Measurements from ENCODE around the gene PAX2. TPM values are rescaled to one million over a fixed set of nuclear protein-coding genes. Genes with fewer than 3 reads are reported as not detected.

PAX2 gene
- total RNA-seq, 1 experiment from 2014 or later, result not detected

- intact Hi-C loops (cut with micrococcal nuclease; ENCODE audit: unreplicated experiment), result no loop called here
Observed at GRCh38 chr10:100829933-100830727, 84.7 kb downstream of the PAX2 start.

DNA sequence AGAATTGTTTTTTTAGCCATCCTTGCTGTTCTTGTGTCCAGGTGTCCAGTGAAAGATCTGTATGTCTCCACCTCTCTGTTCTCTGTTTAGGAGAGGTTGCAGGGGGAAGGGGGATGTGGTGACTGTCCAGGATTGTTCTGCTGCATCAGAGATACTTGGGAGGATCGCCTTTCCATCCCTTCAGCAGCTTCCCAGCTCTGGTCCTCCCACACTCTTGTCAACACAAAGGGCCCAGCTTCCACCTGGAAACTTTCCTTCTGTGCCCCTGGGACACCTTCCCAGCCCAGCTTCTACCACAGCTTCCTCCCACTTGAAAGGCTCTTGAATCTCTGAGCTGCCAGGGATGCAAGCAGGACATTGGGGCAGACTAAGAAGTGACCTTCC, 85.3 kb downstream of the PAX2 start:
- H3K4me2 ChIP-seq, result no peak overlapping the region
- POLR2A ChIA-PET (ENCODE audit: unreplicated experiment), result no interaction called here
- BruUV-seq (replicated peaks), result no TSS peak

More at GRCh38 chr10:100829933-100830727, 84.7 kb downstream of the PAX2 start:
- ChIA-PET POLR2A (ENCODE audit: unreplicated experiment) (no interaction called here), CTCF (no interaction called here)
- H3K36me3 ChIP-seq (ENCODE audit: low read depth), result no peaks in the 10 kb centered on the region
- TF ChIP-seq, protein P1, sequence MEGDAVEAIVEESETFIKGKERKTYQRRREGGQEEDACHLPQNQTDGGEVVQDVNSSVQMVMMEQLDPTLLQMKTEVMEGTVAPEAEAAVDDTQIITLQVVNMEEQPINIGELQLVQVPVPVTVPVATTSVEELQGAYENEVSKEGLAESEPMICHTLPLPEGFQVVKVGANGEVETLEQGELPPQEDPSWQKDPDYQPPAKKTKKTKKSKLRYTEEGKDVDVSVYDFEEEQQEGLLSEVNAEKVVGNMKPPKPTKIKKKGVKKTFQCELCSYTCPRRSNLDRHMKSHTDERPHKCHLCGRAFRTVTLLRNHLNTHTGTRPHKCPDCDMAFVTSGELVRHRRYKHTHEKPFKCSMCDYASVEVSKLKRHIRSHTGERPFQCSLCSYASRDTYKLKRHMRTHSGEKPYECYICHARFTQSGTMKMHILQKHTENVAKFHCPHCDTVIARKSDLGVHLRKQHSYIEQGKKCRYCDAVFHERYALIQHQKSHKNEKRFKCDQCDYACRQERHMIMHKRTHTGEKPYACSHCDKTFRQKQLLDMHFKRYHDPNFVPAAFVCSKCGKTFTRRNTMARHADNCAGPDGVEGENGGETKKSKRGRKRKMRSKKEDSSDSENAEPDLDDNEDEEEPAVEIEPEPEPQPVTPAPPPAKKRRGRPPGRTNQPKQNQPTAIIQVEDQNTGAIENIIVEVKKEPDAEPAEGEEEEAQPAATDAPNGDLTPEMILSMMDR (conservative IDR thresholded peaks at IDR 0.05), result no peak
- no peak for TF ChIP-seq EZH2 (IDR thresholded peaks at IDR 0.05; ENCODE audit: low read depth)
- no peaks in the 10 kb centered on the region for H4K20me1 ChIP-seq (ENCODE audit: insufficient read depth)
- no peaks in the 10 kb centered on the region for H3K9me3 ChIP-seq (ENCODE audit: insufficient read depth, low read depth)
- no peaks in the 10 kb centered on the region for H3F3A ChIP-seq (ENCODE audit: insufficient read depth, low read depth)
- no peak overlapping the region for H3K4me2 ChIP-seq
- H2AFZ ChIP-seq, result no peak overlapping the region
- H3K4me1 ChIP-seq (replicated peaks; ENCODE audit: insufficient read depth), result no peaks in the 10 kb centered on the region
- peaks cover 12% of the 10 kb centered on the region for H3K27me3 ChIP-seq (ENCODE audit: insufficient read depth, low read depth)
- H3K4me3 ChIP-seq, result no peak overlapping the region
- no peaks in the 10 kb centered on the region for H3K9me2 ChIP-seq (ENCODE audit: insufficient read depth)
- no TSS peak for BruUV-seq (replicated peaks)
- H3K27ac ChIP-seq, result no peak overlapping the region
- no peaks in the 10 kb centered on the region for H3K79me2 ChIP-seq (ENCODE audit: low read depth)
- DNase-seq, result no peak

DNA sequence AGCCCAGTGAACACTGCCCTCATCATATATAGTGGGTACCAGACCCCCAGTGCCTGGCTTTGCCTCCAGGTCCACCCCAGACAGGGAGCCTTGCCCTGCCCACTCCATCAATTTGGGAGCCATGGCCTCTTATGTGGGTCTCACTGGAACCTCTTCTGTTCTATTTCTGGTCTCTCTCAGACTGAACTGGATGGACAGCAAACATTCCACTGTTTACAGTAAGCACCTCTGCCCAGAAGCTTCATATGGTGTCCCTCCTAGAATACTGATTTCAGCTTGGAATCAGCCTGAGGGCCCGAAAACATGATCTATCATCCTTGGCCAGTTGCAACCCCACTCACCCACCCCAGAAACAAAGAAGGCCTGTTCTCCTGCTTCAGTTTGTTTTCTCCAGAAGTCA, 86.4 kb downstream of the PAX2 start:
- no TSS peak for BruUV-seq (replicated peaks)

More for the DNA sequence above, 85.3 kb downstream of the PAX2 start:
- H3K4me1 ChIP-seq (replicated peaks; ENCODE audit: insufficient read depth), result no peaks in the 10 kb centered on the region
- no peaks in the 10 kb centered on the region for H3K79me2 ChIP-seq (ENCODE audit: low read depth)
- H3K9me2 ChIP-seq (ENCODE audit: insufficient read depth), result no peaks in the 10 kb centered on the region
- H4K20me1 ChIP-seq (ENCODE audit: insufficient read depth), result no peaks in the 10 kb centered on the region
- H3K4me3 ChIP-seq, result no peak overlapping the region
- no peaks in the 10 kb centered on the region for H3K9me3 ChIP-seq (ENCODE audit: insufficient read depth, low read depth)
- no peaks in the 10 kb centered on the region for H3K36me3 ChIP-seq (ENCODE audit: low read depth)
- H3K27me3 ChIP-seq (ENCODE audit: insufficient read depth, low read depth), result peaks cover 12% of the 10 kb centered on the region
- CTCF ChIA-PET, result no interaction called here
- TF ChIP-seq, protein P1 (conservative IDR thresholded peaks at IDR 0.05), result no peak
- TF ChIP-seq EZH2 (IDR thresholded peaks at IDR 0.05; ENCODE audit: low read depth), result no peak
- DNase-seq, result no peak
- no peak overlapping the region for H3K27ac ChIP-seq
- intact Hi-C loops (cut with micrococcal nuclease; ENCODE audit: unreplicated experiment), result no loop called here
- H2AFZ ChIP-seq, result no peak overlapping the region
- H3F3A ChIP-seq (ENCODE audit: insufficient read depth, low read depth), result no peaks in the 10 kb centered on the region

More for the DNA sequence above, 86.4 kb downstream of the PAX2 start:
- no peaks in the 10 kb centered on the region for H3F3A ChIP-seq (ENCODE audit: insufficient read depth, low read depth)
- H3K36me3 ChIP-seq (ENCODE audit: low read depth), result no peaks in the 10 kb centered on the region
- H3K4me2 ChIP-seq, result no peak overlapping the region
- no peaks in the 10 kb centered on the region for H4K20me1 ChIP-seq (ENCODE audit: insufficient read depth)
- ChIA-PET CTCF (no interaction called here), POLR2A (ENCODE audit: unreplicated experiment) (no interaction called here)
- no peaks in the 10 kb centered on the region for H3K9me3 ChIP-seq (ENCODE audit: insufficient read depth, low read depth)
- no peaks in the 10 kb centered on the region for H3K4me1 ChIP-seq (replicated peaks; ENCODE audit: insufficient read depth)
- H3K79me2 ChIP-seq (ENCODE audit: low read depth), result no peaks in the 10 kb centered on the region
- H3K27me3 ChIP-seq (ENCODE audit: insufficient read depth, low read depth), result peaks cover 12% of the 10 kb centered on the region
- H3K4me3 ChIP-seq, result no peak overlapping the region
- intact Hi-C loops (cut with micrococcal nuclease; ENCODE audit: unreplicated experiment), result no loop called here
- TF ChIP-seq EZH2 (IDR thresholded peaks at IDR 0.05; ENCODE audit: low read depth), result no peak
- TF ChIP-seq, protein P1 (conservative IDR thresholded peaks at IDR 0.05), result no peak
- no peak overlapping the region for H2AFZ ChIP-seq
- DNase-seq, result no peak
- no peak overlapping the region for H3K27ac ChIP-seq
- H3K9me2 ChIP-seq (ENCODE audit: insufficient read depth), result no peaks in the 10 kb centered on the region

All from PC-9 (cell line).